Neural cell (in vitro differentiated cells): ENCODE results near the gene RBM20.

Source experiments
- CTCF ChIP-seq: fragments of 450-650 bp; IDR thresholded peaks from 2 replicates; pipeline ENCODE4 v1.5.1; 2014; ENCODE audit warnings: antibody characterized with exemption, mild to moderate bottlenecking, moderate library complexity; ENCODE audit not compliant: poor library complexity, severe bottlenecking
- EP300 ChIP-seq: fragments of 450-650 bp; conservative IDR thresholded peaks from 2 replicates; pipeline ENCODE4 v1.6.1; 2014; ENCODE audit warnings: antibody characterized with exemption, mild to moderate bottlenecking, moderate library complexity; ENCODE audit not compliant: poor library complexity, severe bottlenecking
- MXI1 ChIP-seq: fragments of 450-650 bp; conservative IDR thresholded peaks from 2 replicates; pipeline ENCODE4 v1.6.1; 2014; ENCODE audit warnings: antibody characterized with exemption, mild to moderate bottlenecking; ENCODE audit not compliant: poor library complexity, severe bottlenecking
- POLR2AphosphoS5 ChIP-seq: IDR thresholded peaks from 2 replicates; pipeline ENCODE4 v1.6.1; 2012

DNA sequence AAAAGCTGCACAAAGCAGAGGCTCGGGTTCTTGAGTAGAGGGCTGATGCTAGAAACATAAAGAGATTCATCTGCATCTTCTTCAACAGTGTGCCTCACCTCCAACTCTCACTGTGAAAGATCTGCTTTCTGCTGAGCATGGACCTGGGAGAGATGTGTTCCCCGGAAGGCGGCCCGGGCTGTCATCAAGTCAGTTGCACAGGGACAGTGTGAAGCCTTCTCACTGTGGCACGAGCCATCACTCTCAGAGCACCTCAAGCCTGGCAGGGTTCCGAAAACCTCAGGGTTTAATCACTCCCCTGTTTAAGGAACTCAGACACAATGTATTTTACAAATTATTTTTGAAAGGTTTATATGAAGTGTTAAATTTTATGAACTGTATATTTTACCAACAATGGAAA lies 98.7 kb downstream of the RBM20 start:
- TF ChIP-seq CTCF (no peak), POLR2AphosphoS5 (no peak), EP300 (no peak), MXI1 (no peak)
